Measurements from ENCODE around the gene KCNK10. TPM values are rescaled to one million over a fixed set of nuclear protein-coding genes. Genes with fewer than 3 reads are reported as not detected.

Gene KCNK10
- polyA plus RNA-seq, 1 of the 3 experiments (the other 2 are of a cell fraction) = not detected

DNA sequence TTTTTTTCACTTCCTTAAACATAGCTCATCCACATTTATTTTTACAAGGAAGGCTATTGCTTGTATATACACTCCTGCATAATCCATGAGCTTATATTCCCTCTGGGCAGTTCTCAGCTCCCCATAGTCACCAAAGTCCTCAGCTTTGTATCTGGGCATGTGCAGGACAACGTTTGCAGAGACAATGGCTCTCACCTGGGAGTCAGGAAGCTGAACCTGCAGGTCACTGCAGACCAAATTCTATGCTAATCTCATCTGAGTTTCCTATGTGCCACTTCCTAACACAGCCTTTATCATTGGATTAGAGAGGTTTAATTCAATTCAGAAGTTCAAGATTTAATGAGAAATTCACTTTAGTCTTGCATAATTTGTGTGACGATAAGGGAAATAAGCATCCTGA is 131.5 kb downstream of the KCNK10 start:
- Histone ChIP-seq H3K27ac (ENCODE audit: low read depth in 2 of 2, low read length in 1 of 2) (no peak overlapping the region), H3K4me1 (ENCODE audit: control insufficient read depth in 1 of 2, insufficient read depth in 2 of 2, low read depth in 1 of 2, low read length in 1 of 2) (peaks cover 0 to 3% of the 10 kb centered on the region in 2 experiments; a peak in 1 of 4 replicates), H3K79me2 (ENCODE audit: insufficient read depth) (no peaks in the 10 kb centered on the region), H3K9ac (no peak overlapping the region), H3F3A (replicated peaks; ENCODE audit: insufficient read depth) (no peaks in the 10 kb centered on the region), H3K4me3 (ENCODE audit: low read depth in 2 of 2, low read length in 1 of 2) (no peak overlapping the region), H3K36me3 (replicated peaks in 1 of 2; ENCODE audit: control insufficient read depth in 1 of 2, insufficient read depth in 2 of 2, low read length in 1 of 2) (no peaks in the 10 kb centered on the region), H3K9me3 (no peaks in the 10 kb centered on the region), H3K9me2 (no peaks in the 10 kb centered on the region), H3K27me3 (ENCODE audit: insufficient read depth) (no peaks in the 10 kb centered on the region; the same call in 1 of the 2 replicates), H4K20me1 (ENCODE audit: insufficient read depth) (no peaks in the 10 kb centered on the region), H3K4me2 (no peak overlapping the region), H2AFZ (ENCODE audit: low read depth) (no peak overlapping the region)
- 48% methylated on average over 2 of the region's 2 CpGs for WGBS (ENCODE audit: low lambda C conversion rate)
- POLR2A ChIA-PET = no interaction called here
- CTCF ChIA-PET = interaction anchor here (5.5 kb wide), 1 partner anchor 190 kb away, joined by 135 read pairs; the partner anchor contains the start of gene SPATA7
- no peak for DNase-seq
- no peak for TF ChIP-seq ELF1 (IDR thresholded peaks at IDR 0.05)
- no peak for TF ChIP-seq FOXM1 (IDR thresholded peaks at IDR 0.05; ENCODE audit: low read depth)
- no peak for TF ChIP-seq TEAD4 (IDR thresholded peaks at IDR 0.05; ENCODE audit: borderline replicate concordance, insufficient read depth)
- no peak for TF ChIP-seq EZH2phosphoT487 (IDR thresholded peaks at IDR 0.05; ENCODE audit: borderline replicate concordance, low read depth)
- no peak for TF ChIP-seq RXRA (IDR thresholded peaks at IDR 0.05; ENCODE audit: borderline replicate concordance, low read depth)
- TF ChIP-seq, protein P1, sequence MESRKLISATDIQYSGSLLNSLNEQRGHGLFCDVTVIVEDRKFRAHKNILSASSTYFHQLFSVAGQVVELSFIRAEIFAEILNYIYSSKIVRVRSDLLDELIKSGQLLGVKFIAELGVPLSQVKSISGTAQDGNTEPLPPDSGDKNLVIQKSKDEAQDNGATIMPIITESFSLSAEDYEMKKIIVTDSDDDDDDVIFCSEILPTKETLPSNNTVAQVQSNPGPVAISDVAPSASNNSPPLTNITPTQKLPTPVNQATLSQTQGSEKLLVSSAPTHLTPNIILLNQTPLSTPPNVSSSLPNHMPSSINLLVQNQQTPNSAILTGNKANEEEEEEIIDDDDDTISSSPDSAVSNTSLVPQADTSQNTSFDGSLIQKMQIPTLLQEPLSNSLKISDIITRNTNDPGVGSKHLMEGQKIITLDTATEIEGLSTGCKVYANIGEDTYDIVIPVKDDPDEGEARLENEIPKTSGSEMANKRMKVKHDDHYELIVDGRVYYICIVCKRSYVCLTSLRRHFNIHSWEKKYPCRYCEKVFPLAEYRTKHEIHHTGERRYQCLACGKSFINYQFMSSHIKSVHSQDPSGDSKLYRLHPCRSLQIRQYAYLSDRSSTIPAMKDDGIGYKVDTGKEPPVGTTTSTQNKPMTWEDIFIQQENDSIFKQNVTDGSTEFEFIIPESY (IDR thresholded peaks at IDR 0.05; ENCODE audit: borderline replicate concordance, low read depth) = no peak

DNA sequence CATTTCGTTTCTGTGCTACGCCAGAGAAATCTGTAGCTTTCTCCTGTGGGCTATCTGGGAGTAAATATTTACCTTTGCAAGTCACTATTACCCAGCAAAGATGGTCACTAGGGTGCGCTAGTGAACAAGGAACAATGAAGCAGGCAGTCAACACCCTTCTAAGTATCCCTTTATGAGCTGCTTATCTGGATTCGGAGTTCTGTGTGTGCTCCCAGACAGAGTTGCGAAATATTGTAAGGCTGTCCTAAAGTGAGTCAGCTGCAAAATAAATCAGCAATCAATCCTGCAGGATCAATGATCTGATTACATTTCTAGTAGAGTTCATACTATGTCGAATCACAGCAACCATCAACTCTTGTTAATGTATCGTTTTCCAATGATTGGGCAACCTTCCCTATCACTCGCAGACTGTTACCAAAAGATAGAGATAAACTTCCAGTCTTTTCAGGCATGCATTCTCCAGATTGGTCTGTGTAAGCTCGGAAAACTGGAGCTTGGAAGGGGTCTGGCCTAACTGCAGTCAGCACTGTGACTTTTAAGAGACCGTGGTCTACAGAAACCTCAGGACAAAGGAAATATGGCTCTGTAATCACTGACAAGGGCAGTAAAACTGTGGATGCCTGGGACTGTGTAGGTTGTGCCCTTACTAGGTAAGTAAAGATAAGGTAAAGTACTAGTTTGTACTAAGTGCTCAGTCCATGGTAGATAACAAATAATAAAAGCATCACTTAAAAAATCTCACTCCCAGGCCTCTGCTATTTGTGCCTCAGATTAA is 133.5 kb downstream of the KCNK10 start:
- Histone ChIP-seq H3K4me1 (ENCODE audit: control insufficient read depth in 1 of 2, insufficient read depth in 2 of 2, low read depth in 1 of 2, low read length in 1 of 2) (no peaks in the 10 kb centered on the region; a peak in 1 of 4 replicates), H3K9me3 (no peaks in the 10 kb centered on the region), H4K20me1 (ENCODE audit: insufficient read depth) (no peaks in the 10 kb centered on the region), H3K9ac (no peak overlapping the region), H3K4me3 (ENCODE audit: low read depth in 2 of 2, low read length in 1 of 2) (peak overlapping the region in 1 of 2 experiments; percentile 44; a peak in 1 of 4 replicates), H3K27me3 (ENCODE audit: insufficient read depth) (no peaks in the 10 kb centered on the region; the same call in 1 of the 2 replicates), H3K79me2 (ENCODE audit: insufficient read depth) (no peaks in the 10 kb centered on the region), H3K4me2 (peak overlapping the region; percentile 28; the same call in 1 of the 2 replicates), H3K27ac (ENCODE audit: low read depth in 2 of 2, low read length in 1 of 2) (no peak overlapping the region), H3F3A (replicated peaks; ENCODE audit: insufficient read depth) (no peaks in the 10 kb centered on the region), H2AFZ (ENCODE audit: low read depth) (peak overlapping the region; percentile 53; the same call in 1 of the 2 replicates), H3K36me3 (replicated peaks in 1 of 2; ENCODE audit: control insufficient read depth in 1 of 2, insufficient read depth in 2 of 2, low read length in 1 of 2) (no peaks in the 10 kb centered on the region), H3K9me2 (no peaks in the 10 kb centered on the region)
- DNase-seq = peak; percentile 72
- POLR2A ChIA-PET = interaction anchor here (0.7 kb wide), 1 partner anchor 408 kb away, joined by 3 read pairs; no protein-coding TSS in a partner anchor
- WGBS (ENCODE audit: low lambda C conversion rate) = 33% methylated on average over 10 of the region's 10 CpGs
- CTCF ChIA-PET = interaction anchor here (0.5 to 5.5 kb wide), 71 partner anchors 10 to 1802 kb away, joined by 3 to 135 read pairs (median 4); partner anchors contain the start of genes KCNK10 and SPATA7
- TF ChIP-seq, protein P2, sequence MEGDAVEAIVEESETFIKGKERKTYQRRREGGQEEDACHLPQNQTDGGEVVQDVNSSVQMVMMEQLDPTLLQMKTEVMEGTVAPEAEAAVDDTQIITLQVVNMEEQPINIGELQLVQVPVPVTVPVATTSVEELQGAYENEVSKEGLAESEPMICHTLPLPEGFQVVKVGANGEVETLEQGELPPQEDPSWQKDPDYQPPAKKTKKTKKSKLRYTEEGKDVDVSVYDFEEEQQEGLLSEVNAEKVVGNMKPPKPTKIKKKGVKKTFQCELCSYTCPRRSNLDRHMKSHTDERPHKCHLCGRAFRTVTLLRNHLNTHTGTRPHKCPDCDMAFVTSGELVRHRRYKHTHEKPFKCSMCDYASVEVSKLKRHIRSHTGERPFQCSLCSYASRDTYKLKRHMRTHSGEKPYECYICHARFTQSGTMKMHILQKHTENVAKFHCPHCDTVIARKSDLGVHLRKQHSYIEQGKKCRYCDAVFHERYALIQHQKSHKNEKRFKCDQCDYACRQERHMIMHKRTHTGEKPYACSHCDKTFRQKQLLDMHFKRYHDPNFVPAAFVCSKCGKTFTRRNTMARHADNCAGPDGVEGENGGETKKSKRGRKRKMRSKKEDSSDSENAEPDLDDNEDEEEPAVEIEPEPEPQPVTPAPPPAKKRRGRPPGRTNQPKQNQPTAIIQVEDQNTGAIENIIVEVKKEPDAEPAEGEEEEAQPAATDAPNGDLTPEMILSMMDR (IDR thresholded peaks at IDR 0.05) = peak; percentile 70
- TF ChIP-seq, protein P3, sequence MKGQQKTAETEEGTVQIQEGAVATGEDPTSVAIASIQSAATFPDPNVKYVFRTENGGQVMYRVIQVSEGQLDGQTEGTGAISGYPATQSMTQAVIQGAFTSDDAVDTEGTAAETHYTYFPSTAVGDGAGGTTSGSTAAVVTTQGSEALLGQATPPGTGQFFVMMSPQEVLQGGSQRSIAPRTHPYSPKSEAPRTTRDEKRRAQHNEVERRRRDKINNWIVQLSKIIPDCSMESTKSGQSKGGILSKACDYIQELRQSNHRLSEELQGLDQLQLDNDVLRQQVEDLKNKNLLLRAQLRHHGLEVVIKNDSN (IDR thresholded peaks at IDR 0.05; ENCODE audit: borderline replicate concordance, low read depth) = no peak
- TF ChIP-seq SMC3 (IDR thresholded peaks at IDR 0.05; ENCODE audit: low read depth, low read length) (peak; percentile 57), RAD21 (IDR thresholded peaks at IDR 0.05; ENCODE audit: low read length) (peak; percentile 85), EZH2phosphoT487 (IDR thresholded peaks at IDR 0.05; ENCODE audit: borderline replicate concordance, low read depth) (no peak), SIN3A (IDR thresholded peaks at IDR 0.05; ENCODE audit: borderline replicate concordance, low read depth, low read length) (no peak)

All from SK-N-SH (cell line).